ENCODE measurements around the gene SAMD4A.
A peak's percentile ranks its signal among the peaks of the same experiment; 100 is the strongest.

Gene SAMD4A

GRCh38 chr14:54769951-54770863 lies 203.3 kb downstream of the SAMD4A start:
- DNase-seq (ENCODE audit: low read depth, low spot score): no peak
- H3K27ac ChIP-seq: no peak overlapping the region

GRCh38 chr14:54771411-54772027 lies 204.6 kb downstream of the SAMD4A start:
- peak overlapping the region; percentile 97 for H3K27ac ChIP-seq
- no peak for DNase-seq (ENCODE audit: low read depth, low spot score)

- DNase-seq (ENCODE audit: low read depth, low spot score): no peak
- peak overlapping the region; percentile 97 for H3K27ac ChIP-seq
Observed at GRCh38 chr14:54772451-54772881, 205.5 kb downstream of the SAMD4A start.

GRCh38 chr14:54773171-54774006 lies 206.5 kb downstream of the SAMD4A start:
- peak overlapping the region; percentile 97 for H3K27ac ChIP-seq
- DNase-seq (ENCODE audit: low read depth, low spot score): peak; percentile 95

GRCh38 chr14:54774824-54775223 lies 207.9 kb downstream of the SAMD4A start:
- DNase-seq (ENCODE audit: low read depth, low spot score): no peak
- H3K27ac ChIP-seq: no peak overlapping the region

- H3K27ac ChIP-seq: no peak overlapping the region
- DNase-seq (ENCODE audit: low read depth, low spot score): no peak
Observed at GRCh38 chr14:54775486-54776140, 208.7 kb downstream of the SAMD4A start.

GRCh38 chr14:54776361-54777001 lies 209.6 kb downstream of the SAMD4A start:
- DNase-seq (ENCODE audit: low read depth, low spot score): no peak

GRCh38 chr14:54777395-54777794 lies 210.5 kb downstream of the SAMD4A start:
- DNase-seq (ENCODE audit: low read depth, low spot score): no peak
- H3K27ac ChIP-seq: no peak overlapping the region

More at GRCh38 chr14:54776361-54777001, 209.6 kb downstream of the SAMD4A start:
- no peak overlapping the region for H3K27ac ChIP-seq

- H3K27ac ChIP-seq: no peak overlapping the region
- DNase-seq (ENCODE audit: low read depth, low spot score): no peak
Observed at GRCh38 chr14:54778618-54779345, 211.9 kb downstream of the SAMD4A start.

GRCh38 chr14:54781080-54781479 lies 214.2 kb downstream of the SAMD4A start:
- H3K27ac ChIP-seq: no peak overlapping the region
- no peak for DNase-seq (ENCODE audit: low read depth, low spot score)

GRCh38 chr14:54781961-54782750 lies 215.2 kb downstream of the SAMD4A start:
- DNase-seq (ENCODE audit: low read depth, low spot score): no peak
- H3K27ac ChIP-seq: no peak overlapping the region

- no peak overlapping the region for H3K27ac ChIP-seq
Observed at GRCh38 chr14:54782751-54783659, 216.1 kb downstream of the SAMD4A start.

GRCh38 chr14:54783660-54784015 lies 216.7 kb downstream of the SAMD4A start:
- no peak overlapping the region for H3K27ac ChIP-seq

More at GRCh38 chr14:54782751-54783659, 216.1 kb downstream of the SAMD4A start:
- no peak for DNase-seq (ENCODE audit: low read depth, low spot score)

GRCh38 chr14:54784060-54784459 lies 217.1 kb downstream of the SAMD4A start:
- DNase-seq (ENCODE audit: low read depth, low spot score): no peak
- no peak overlapping the region for H3K27ac ChIP-seq

More at GRCh38 chr14:54783660-54784015, 216.7 kb downstream of the SAMD4A start:
- no peak for DNase-seq (ENCODE audit: low read depth, low spot score)

GRCh38 chr14:54784657-54785056 lies 217.7 kb downstream of the SAMD4A start:
- no peak for DNase-seq (ENCODE audit: low read depth, low spot score)
- H3K27ac ChIP-seq: no peak overlapping the region

- H3K27ac ChIP-seq: no peak overlapping the region
- DNase-seq (ENCODE audit: low read depth, low spot score): no peak
Observed at GRCh38 chr14:54785136-54785777, 218.3 kb downstream of the SAMD4A start.
